GM12878 (cell line): ENCODE measurements around the gene LDLRAD3. TPM values are rescaled to one million over a fixed set of nuclear protein-coding genes. Genes with fewer than 3 reads are reported as not detected.

Experiments used
- ATAC-seq: fragments of 200-7000 bp; cut with Tn5 transposase; 3 replicates; pipeline ENCODE4 v1.9.1; 2020; ENCODE audit warnings: mild to moderate bottlenecking, moderate library complexity
- BruUV-seq: library from RNA; stranded (reverse); fragments of 400-500 nt; replicated peaks from 2 replicates; lab custom pipeline; 2021; lab: Mats Ljungman, UMichigan
- CTCF ChIA-PET: fragments of 300-600 bp; sonication (Branson Sonifier 250); formaldehyde crosslinking; extraction: SDS; loops from one replicate; lab custom pipeline; 2021; ENCODE audit warnings: inconsistent platforms; lab: Yijun Ruan, JAX
- POLR2A ChIA-PET: fragments of 350-600 bp; formaldehyde crosslinking; extraction: SDS; loops from one replicate; lab custom pipeline; 2021; ENCODE audit warnings: inconsistent platforms; lab: Charles Lee
- RAD21 ChIA-PET: fragments of 300-600 bp; sonication (Branson Sonifier 250); formaldehyde crosslinking; loops from one replicate; lab custom pipeline; 2023; ENCODE audit warnings: antibody characterized with exemption; ENCODE audit not compliant: unreplicated experiment; lab: Charles Lee
- SMC1A ChIA-PET: fragments of 300-600 bp; sonication (Branson Sonifier 250); formaldehyde crosslinking; loops from one replicate; lab custom pipeline; 2023; ENCODE audit not compliant: unreplicated experiment, uncharacterized antibody; lab: Charles Lee
- DNase-seq: peaks from one replicate; pipeline ENCODE4 v3.0.0-alpha.2; 2011; ENCODE audit warnings: low read depth, low spot score
- FAIRE-seq: peaks from 3 replicates; lab custom pipeline; 2011; peaks lifted over from hg19 to GRCh38; lab: Jason Lieb, UNC
- H2AFZ ChIP-seq: 2 replicates; pipeline ENCODE4 v1.6.0; 2011; ENCODE audit warnings: low read depth, low read length, control low read depth; ENCODE audit not compliant: control insufficient read depth
- H3K27ac ChIP-seq: 2 replicates; pipeline ENCODE4 v1.5.1; 2011; ENCODE audit warnings: control low read depth; ENCODE audit not compliant: control insufficient read depth, insufficient read depth
- H3K27me3 ChIP-seq, 2 experiments: replicated peaks in 1 of 2; 2 replicates each; pipeline versions ENCODE4 v1.6.0 to v1.6.1; 2011; ENCODE audit warnings: low read length in 1 of 2; ENCODE audit not compliant: control insufficient read depth in 2 of 2, insufficient read depth in 2 of 2
- H3K36me3 ChIP-seq, 2 experiments: 2 replicates each; pipeline ENCODE4 v1.5.1; 2011; ENCODE audit warnings: low read length in 1 of 2; ENCODE audit not compliant: control insufficient read depth in 2 of 2, insufficient read depth in 2 of 2
- H3K4me1 ChIP-seq: 2 replicates; pipeline ENCODE4 v1.6.1; 2011; ENCODE audit warnings: mild to moderate bottlenecking, low read length, moderate library complexity, mixed read lengths; ENCODE audit not compliant: control insufficient read depth, insufficient read depth
- H3K4me2 ChIP-seq: 2 replicates; pipeline ENCODE4 v1.6.0; 2011; ENCODE audit warnings: control low read depth; ENCODE audit not compliant: control insufficient read depth, insufficient read depth
- H3K4me3 ChIP-seq: fragments of 200-600 bp; sonication (generic); 2 replicates; pipeline ENCODE4 v1.5.1; 2016
- H3K79me2 ChIP-seq: 2 replicates; pipeline ENCODE4 v1.6.0; 2011; ENCODE audit warnings: low read length; ENCODE audit not compliant: control insufficient read depth, insufficient read depth
- H3K9ac ChIP-seq: 2 replicates; pipeline ENCODE4 v1.8.0; 2011; ENCODE audit warnings: low read length, control low read depth, mixed read lengths; ENCODE audit not compliant: control insufficient read depth, insufficient read depth
- H3K9me3 ChIP-seq: replicated peaks from 3 replicates; pipeline ENCODE4 v1.5.1; 2011; ENCODE audit warnings: mild to moderate bottlenecking, low read length; ENCODE audit not compliant: control insufficient read depth, insufficient read depth
- H4K20me1 ChIP-seq: 2 replicates; pipeline ENCODE4 v1.6.0; 2011; ENCODE audit not compliant: control insufficient read depth, insufficient read depth
- ASH2L ChIP-seq: fragments of 300-600, 200-600 bp; sonication (generic); IDR thresholded peaks from 2 replicates; pipeline ENCODE4 v1.6.1; 2017; ENCODE audit warnings: low read depth, mild to moderate bottlenecking, borderline replicate concordance
- CBX3 ChIP-seq: fragments of 200-600 bp; sonication (generic); IDR thresholded peaks from 2 replicates; pipeline ENCODE4 v1.6.1; 2016; ENCODE audit warnings: low read depth, borderline replicate concordance
- NBN ChIP-seq: fragments of 450-650 bp; IDR thresholded peaks from 2 replicates; pipeline ENCODE4 v1.6.1; 2016
- SIX5 ChIP-seq: IDR thresholded peaks from 2 replicates; pipeline ENCODE4 v1.6.1; 2011; ENCODE audit warnings: mild to moderate bottlenecking, low read depth, low read length, moderate library complexity; ENCODE audit not compliant: severe bottlenecking
- SP1 ChIP-seq: IDR thresholded peaks from one replicate; pipeline ENCODE4 v1.6.1; 2011; ENCODE audit warnings: low read depth, low read length
- STAT3 ChIP-seq: IDR thresholded peaks from 2 replicates; pipeline ENCODE4 v1.6.1; 2011; ENCODE audit warnings: low read depth, low read length, improper control_type of control experiment
- ZBTB40 ChIP-seq: fragments of 450-650 bp; IDR thresholded peaks from 2 replicates; pipeline ENCODE4 v1.6.1; 2016; ENCODE audit warnings: mild to moderate bottlenecking, moderate library complexity, borderline replicate concordance
- WGBS: methylation state at CpG from one replicate; pipeline ENCODE4 v1.1.6; 2016; ENCODE audit warnings: low lambda C conversion rate; ENCODE audit not compliant: insufficient replicate concordance, insufficient coverage; ENCODE audit errors: missing lambda C conversion rate; 5-methylcytosine and 5-hydroxymethylcytosine counted together
- in situ Hi-C: fragments of 300-500 bp; cut with MboI; formaldehyde crosslinking; loops from 9 replicates; pipeline ENCODE4 v1.14.3; 2018; ENCODE audit warnings: mixed read lengths
- intact Hi-C: fragments of 100-400 bp; cut with micrococcal nuclease; formaldehyde crosslinking; loops from one replicate; pipeline ENCODE4 v1.14.2; 2022; ENCODE audit not compliant: unreplicated experiment
- polyA plus RNA-seq, 11 experiments: library from polyadenylated mRNA; depleted of rRNA in 4 of 11; unstranded in 6 of 11; stranded (reverse) in 5 of 11; fragments of >200 nt; fragmentation: Nextera tagmentation in 4 of 11; fragmentation: Illumina TruSeq in 1 of 11; extraction: Ambion mirVana in 4 of 11; extraction: Trizol in 1 of 11; gene quantifications; 1 replicate in 1 of 11; 2 replicates in 10 of 11; pipeline versions ENCODE4 v1.2.1 to v1.2.3, GENCODE V29; 2011 to 2016; ENCODE audit warnings: inconsistent platforms in 2 of 11, missing spikeins in 2 of 11, low read depth in 1 of 11
- total RNA-seq, 4 experiments: library from RNA; depleted of rRNA in 3 of 4; stranded (reverse); fragments of >200 nt in 3 of 4; fragmentation: Illumina TruSeq in 1 of 4; extraction: Trizol in 1 of 4; gene quantifications; 2 replicates each; pipeline versions ENCODE4 v1.2.1 to v1.2.3, GENCODE V29; 2013 to 2021

LDLRAD3 gene
- total and polyA plus RNA-seq, 10 of the 15 experiments (the other 5 are each of a cell fraction or from before 2014, with no cell fraction given), result 2.5 to 17.2 (median 10.7) TPM

GRCh38 chr11:36235750-36236149 is 291.9 kb downstream of the LDLRAD3 start:
- ChIA-PET SMC1A (interaction anchor here (1.3 kb wide), 1 partner anchor 13 kb away, joined by 3 read pairs; no protein-coding TSS in a partner anchor), RAD21 (no interaction called here), POLR2A (no interaction called here), CTCF (interaction anchor here (1.1 kb wide), 1 partner anchor 23 kb away, joined by 4 read pairs; no protein-coding TSS in a partner anchor)
- no peaks in the 10 kb centered on the region for H3K36me3 ChIP-seq
- H4K20me1 ChIP-seq, result no peaks in the 10 kb centered on the region
- H2AFZ ChIP-seq, result no peak overlapping the region
- H3K4me3 ChIP-seq, result no peak overlapping the region
- no peak overlapping the region for H3K4me2 ChIP-seq
- no peak for TF ChIP-seq SIX5
- no peak for TF ChIP-seq SP1
- TF ChIP-seq ASH2L, result no peak
- no peak for TF ChIP-seq STAT3
- no peak for TF ChIP-seq NBN
- TF ChIP-seq CBX3, result no peak
- TF ChIP-seq ZBTB40, result no peak
- no peak for ATAC-seq
- H3K79me2 ChIP-seq, result no peaks in the 10 kb centered on the region
- H3K27me3 ChIP-seq, result no peaks in the 10 kb centered on the region
- H3K9ac ChIP-seq, result no peak overlapping the region
- no peaks in the 10 kb centered on the region for H3K9me3 ChIP-seq
- DNase-seq, result no peak
- in situ Hi-C loops, result no loop called here
- WGBS, result 45% methylated on average over 3 of the region's 3 CpGs
- no peak for FAIRE-seq
- H3K4me1 ChIP-seq, result no peaks in the 10 kb centered on the region
- intact Hi-C loops, result no loop called here
- H3K27ac ChIP-seq, result no peak overlapping the region
- no TSS peak for BruUV-seq
